Ascending aorta (tissue), 2 donors: ENCODE results near the gene PGAP3. TPM values are rescaled to one million over a fixed set of nuclear protein-coding genes. Genes with fewer than 3 reads are reported as not detected.
"Not testable (repeated sequence)": the region's sequence is repeated elsewhere in the genome, so short reads cannot be mapped to it uniquely, and the experiment has no call there.

Source experiments
- DNase-seq, 2 donors: peaks; one replicate each; pipeline ENCODE4 v3.0.0-alpha.2; 2019; ENCODE audit warnings: low spot score in 2 of 2
- H3K27ac ChIP-seq, 2 donors: fragments of 200-600 bp; sonication (generic); one replicate each; pipeline ENCODE4 v1.5.1; 2016 to 2017; ENCODE audit warnings: mild to moderate bottlenecking in 1 of 2
- H3K27me3 ChIP-seq: fragments of 200-600 bp; sonication (generic); one replicate; pipeline ENCODE4 v1.5.1; 2017
- H3K36me3 ChIP-seq, 2 donors: fragments of 200-600 bp; sonication (generic); one replicate each; pipeline ENCODE4 v1.5.1; 2016
- H3K4me1 ChIP-seq, 2 donors: fragments of 200-600 bp; sonication (generic); one replicate each; pipeline ENCODE4 v1.5.1; 2016 to 2017; ENCODE audit warnings: mild to moderate bottlenecking in 1 of 2
- H3K4me3 ChIP-seq, 2 donors: fragments of 200-600 bp; sonication (generic); one replicate each; pipeline ENCODE4 v1.5.1; 2016 to 2017; ENCODE audit warnings: mild to moderate bottlenecking in 1 of 2
- H3K9me3 ChIP-seq, 2 donors: fragments of 200-600 bp; sonication (generic); one replicate each; pipeline ENCODE4 v1.5.1; 2016
- CTCF ChIP-seq, 3 experiments: fragments of 200-600 bp in 2 of 3; fragments of 450-650 bp in 1 of 3; sonication (generic) in 2 of 3; IDR thresholded peaks; one replicate each; pipeline ENCODE4 v1.5.1; 2016 to 2019; ENCODE audit warnings: antibody characterized with exemption in 3 of 3, mild to moderate bottlenecking in 1 of 3, moderate library complexity in 1 of 3
- intact Hi-C: fragments of 100-400 bp; cut with DNase I; formaldehyde crosslinking; loops from one replicate; pipeline ENCODE4 v1.15.1; 2023
- total RNA-seq: library from RNA; depleted of rRNA; stranded (reverse); fragments of >200 nt; gene quantifications from one replicate; pipeline ENCODE4 v1.1.0, GENCODE V29; 2016

PGAP3 gene
- total RNA-seq, 1 donor from 2014 or later: 29.5 TPM

GRCh38 chr17:39730095-39730921 lies 42.5 kb upstream of the PGAP3 start, which contains the start of gene MIEN1:
Gene MIEN1, minus strand, starts transcription at chr17:39730532. Its CDS starts 37 bp downstream, at chr17:39730495.
- peak; percentile 89 to 96 (median 95) for TF ChIP-seq CTCF (IDR thresholded peaks at IDR 0.05)
- H3K27me3 ChIP-seq: no peaks in the 10 kb centered on the region
- H3K4me1 ChIP-seq: peaks cover 0 to 10% of the 10 kb centered on the region in 2 donors
- peak; percentile 36 to 95 for DNase-seq
- peak within 1 kb of the TSS; percentile 80 to 95 for H3K27ac ChIP-seq
- intact Hi-C loops: loop anchor here (1.0 to 5.0 kb wide), 6 partner anchors 24 to 108 kb away; partner anchors contain the start of genes PNMT, STARD3 and TCAP
- H3K36me3 ChIP-seq: peaks cover 15 to 35% of the 10 kb centered on the region in 2 donors
- H3K4me3 ChIP-seq: peak within 1 kb of the TSS; percentile 73 to 87
- H3K9me3 ChIP-seq: no peaks in the 10 kb centered on the region

- intact Hi-C loops: loop anchor here (10.0 kb wide), 1 partner anchor 195 kb away; the partner anchor contains the start of genes LRRC3C and ORMDL3
- DNase-seq: no peak
- no peak for TF ChIP-seq CTCF (IDR thresholded peaks at IDR 0.05)
- Histone ChIP-seq H3K36me3 (peaks cover 24 to 44% of the 10 kb centered on the region in 2 donors), H3K27me3 (no peaks in the 10 kb centered on the region), H3K4me3 (peak overlapping the region; percentile 73 to 87), H3K27ac (peak overlapping the region; percentile 80 to 95), H3K9me3 (no peaks in the 10 kb centered on the region), H3K4me1 (peaks cover 0 to 10% of the 10 kb centered on the region in 2 donors)
Observed at GRCh38 chr17:39729280-39729851, 41.5 kb upstream of the PGAP3 start.

- no peak overlapping the region for H3K4me3 ChIP-seq
- H3K4me1 ChIP-seq: peaks cover 0 to 10% of the 10 kb centered on the region in 2 donors
- intact Hi-C loops: loop anchor here (10.0 kb wide), 1 partner anchor 197 kb away; the partner anchor contains the start of genes LRRC3C and ORMDL3
- DNase-seq: no peak
- H3K9me3 ChIP-seq: no peaks in the 10 kb centered on the region
- H3K36me3 ChIP-seq: peaks cover 34 to 59% of the 10 kb centered on the region in 2 donors
- no peak overlapping the region for H3K27ac ChIP-seq
- no peak for TF ChIP-seq CTCF (IDR thresholded peaks at IDR 0.05)
- H3K27me3 ChIP-seq: no peaks in the 10 kb centered on the region
Observed at GRCh38 chr17:39727556-39727955, 39.7 kb upstream of the PGAP3 start.

- intact Hi-C loops: loop anchor here (10.0 kb wide), 1 partner anchor 198 kb away; the partner anchor contains the start of genes LRRC3C and ORMDL3
- no peak for DNase-seq
- Histone ChIP-seq H3K27me3 (no peaks in the 10 kb centered on the region), H3K36me3 (peaks cover 40 to 68% of the 10 kb centered on the region in 2 donors), H3K27ac (no peak overlapping the region), H3K4me3 (no peak overlapping the region), H3K4me1 (peaks cover 0 to 10% of the 10 kb centered on the region in 2 donors), H3K9me3 (no peaks in the 10 kb centered on the region)
- no peak for TF ChIP-seq CTCF (IDR thresholded peaks at IDR 0.05)
Observed at GRCh38 chr17:39726617-39727016, 38.8 kb upstream of the PGAP3 start.

- H3K9me3 ChIP-seq, H3K4me1 ChIP-seq, DNase-seq, H3K27ac ChIP-seq, H3K27me3 ChIP-seq, H3K4me3 ChIP-seq: not testable (repeated sequence)
- H3K36me3 ChIP-seq: peaks cover 40 to 72% of the 10 kb centered on the region in 2 donors
- intact Hi-C loops: loop anchor here (10.0 kb wide), 1 partner anchor 199 kb away; the partner anchor contains the start of genes LRRC3C and ORMDL3
Observed at GRCh38 chr17:39725923-39726322, 38.1 kb upstream of the PGAP3 start.
